ENCODE results near the gene HLA-DQA1.
"Not testable (repeated sequence)": the region's sequence is repeated elsewhere in the genome, so short reads cannot be mapped to it uniquely, and the experiment has no call there.

Gene HLA-DQA1

DNA sequence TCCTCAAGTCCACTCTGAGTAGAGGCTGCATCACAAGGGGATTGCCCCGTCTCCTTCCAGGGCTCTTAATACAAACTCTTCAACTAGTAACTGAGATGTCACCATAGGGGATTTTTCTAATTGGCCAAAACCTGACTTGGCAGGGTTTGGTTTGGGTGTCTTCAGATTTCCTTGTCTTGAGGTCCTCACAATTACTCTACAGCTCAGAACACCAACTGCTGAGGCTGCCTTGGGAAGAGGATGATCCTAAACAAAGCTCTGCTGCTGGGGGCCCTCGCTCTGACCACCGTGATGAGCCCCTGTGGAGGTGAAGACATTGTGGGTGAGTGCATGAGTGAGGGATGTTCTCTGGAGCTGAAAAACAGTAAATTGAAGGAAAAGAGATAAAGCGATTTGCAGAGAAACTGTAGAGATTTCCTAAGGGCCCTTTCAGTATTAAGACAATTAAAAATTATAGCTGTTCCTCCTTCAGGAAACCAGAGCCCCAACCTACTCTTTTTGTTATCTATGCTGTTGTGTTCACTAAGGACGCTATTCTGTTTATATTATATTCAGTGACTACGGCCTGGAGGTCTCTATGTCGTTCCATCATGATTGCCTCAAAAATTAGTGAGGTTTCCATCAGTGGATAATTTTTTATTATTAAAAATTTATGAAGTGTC lies at the start of gene HLA-DQA1:
Gene HLA-DQA1, plus strand, starts transcription at position 188 of the 662 bp plus-strand sequence. Its CDS starts 53 bp downstream, at position 241.
- DNase-seq, result no peak

DNA sequence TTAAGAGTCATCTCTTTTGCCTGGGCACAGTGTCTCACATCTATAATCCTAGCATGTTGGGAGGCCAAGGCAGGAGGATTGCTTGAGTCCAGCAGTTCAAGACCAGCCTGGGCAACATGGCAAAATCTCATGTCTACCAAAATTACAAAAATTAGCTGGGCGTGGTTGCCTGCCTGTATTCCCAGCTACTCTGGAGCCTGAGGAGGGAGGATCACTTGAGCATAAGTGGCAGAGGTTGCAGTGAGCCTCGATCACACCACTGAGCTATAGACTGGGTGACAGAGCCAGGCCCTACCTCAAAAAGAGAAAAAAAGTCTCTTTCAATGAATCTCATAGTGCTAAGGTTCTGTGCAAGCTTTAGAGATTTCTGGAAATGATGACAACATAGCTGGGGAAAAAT lies 49.0 kb upstream of the HLA-DQA1 start:
- DNase-seq, result no peak

DNA sequence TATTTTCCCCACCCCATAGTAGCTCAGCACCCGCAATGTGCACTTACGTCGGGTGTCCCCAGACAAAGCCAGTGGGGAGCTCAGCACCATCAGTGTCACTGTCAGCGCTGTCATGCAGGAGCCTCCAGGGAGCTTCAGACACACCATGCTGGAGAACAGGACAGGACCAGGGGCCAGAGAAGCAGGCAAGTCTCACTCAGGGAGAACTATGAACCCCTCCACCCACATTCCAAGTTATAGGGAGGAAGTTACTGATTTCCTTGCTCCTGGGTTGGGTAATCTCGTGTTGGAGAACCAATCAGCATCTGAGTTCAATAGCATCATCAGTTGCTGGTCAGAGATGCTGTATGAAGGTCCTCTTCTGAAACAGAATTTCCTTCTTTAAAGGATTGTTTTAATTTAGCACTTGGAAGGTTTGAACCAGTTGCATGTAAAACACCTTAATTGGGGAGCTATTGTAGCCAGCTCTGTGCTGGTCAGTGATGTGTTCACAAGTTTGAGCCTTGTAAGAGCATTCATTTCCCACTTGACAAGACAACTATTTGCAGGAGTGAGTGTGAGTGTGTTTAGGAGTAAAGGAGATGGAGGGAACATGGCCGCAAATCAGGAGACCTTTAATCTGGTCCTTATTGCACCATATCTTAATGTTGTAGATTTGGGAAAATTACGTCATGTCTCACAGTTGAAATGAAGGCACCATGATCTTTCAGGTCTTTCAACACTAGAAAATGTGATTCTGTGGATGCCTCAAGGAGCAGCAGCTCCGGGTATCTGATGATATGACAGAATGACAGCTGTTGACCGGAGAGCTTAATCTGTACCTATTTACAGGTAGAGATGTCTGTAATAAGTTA lies 47.4 kb upstream of the HLA-DQA1 start, which contains the start of gene HLA-DRB1:
Gene HLA-DRB1, minus strand, starts transcription at position 253 of the 854 bp plus-strand sequence. Its CDS starts 106 bp downstream, at position 147.
- DNase-seq, result no peak

DNA sequence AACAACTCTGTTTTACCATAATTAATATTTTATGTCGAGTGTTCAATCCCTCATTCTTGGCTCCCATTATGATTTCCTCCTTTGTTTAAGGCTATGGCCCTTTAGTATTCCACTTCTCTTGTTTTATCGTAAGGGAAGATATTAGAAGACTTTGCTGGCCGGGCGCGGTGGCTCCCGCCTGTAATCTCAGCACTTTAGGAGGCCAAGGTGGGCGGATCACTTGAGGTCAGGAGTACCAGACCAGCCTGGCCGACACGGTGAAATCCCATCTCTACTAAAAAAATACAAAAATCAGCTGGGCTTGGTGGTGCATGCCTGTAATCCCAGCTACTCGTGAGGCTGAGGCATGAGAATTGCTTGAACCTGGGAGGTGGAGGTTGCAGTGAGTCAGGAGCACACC lies 46.5 kb upstream of the HLA-DQA1 start:
- DNase-seq, result not testable (repeated sequence)

DNA sequence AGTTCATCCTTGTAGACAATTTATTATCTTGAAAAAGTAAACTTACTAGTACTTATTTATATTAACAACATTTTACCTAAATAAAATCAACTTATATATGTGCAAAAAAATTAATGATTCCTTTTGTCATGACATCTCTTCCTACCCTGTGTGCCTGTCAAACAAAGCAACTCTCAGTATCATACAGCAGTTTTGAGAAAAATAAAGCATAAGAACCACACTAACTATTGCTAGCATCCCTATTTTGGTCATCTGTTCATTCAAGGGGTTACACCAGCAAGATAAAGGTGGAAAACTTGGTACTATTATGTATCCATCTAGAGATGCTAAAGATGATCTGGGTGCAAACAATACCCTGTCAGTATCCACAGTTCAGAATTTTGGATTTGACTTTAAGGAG lies 40.2 kb upstream of the HLA-DQA1 start:
- no peak for DNase-seq

DNA sequence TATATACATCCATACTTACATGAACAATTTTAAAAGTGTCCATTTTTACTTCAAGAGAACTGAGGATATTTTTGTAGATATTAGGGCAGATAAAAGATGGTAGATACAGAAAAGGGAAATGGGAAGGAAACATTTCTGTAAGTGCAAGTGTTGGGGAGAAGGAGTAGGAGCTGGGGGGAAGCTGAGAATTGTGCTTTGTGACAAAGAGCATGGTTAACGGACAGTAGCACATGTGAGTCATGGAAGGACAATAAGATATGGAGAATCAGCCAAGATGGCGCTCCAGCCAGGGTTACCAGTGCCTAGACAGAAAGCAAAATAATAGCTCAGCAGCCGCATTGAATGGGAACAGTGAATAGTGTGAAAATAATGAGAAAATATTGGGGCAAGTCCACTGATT lies 34.8 kb upstream of the HLA-DQA1 start:
- no peak for DNase-seq

DNA sequence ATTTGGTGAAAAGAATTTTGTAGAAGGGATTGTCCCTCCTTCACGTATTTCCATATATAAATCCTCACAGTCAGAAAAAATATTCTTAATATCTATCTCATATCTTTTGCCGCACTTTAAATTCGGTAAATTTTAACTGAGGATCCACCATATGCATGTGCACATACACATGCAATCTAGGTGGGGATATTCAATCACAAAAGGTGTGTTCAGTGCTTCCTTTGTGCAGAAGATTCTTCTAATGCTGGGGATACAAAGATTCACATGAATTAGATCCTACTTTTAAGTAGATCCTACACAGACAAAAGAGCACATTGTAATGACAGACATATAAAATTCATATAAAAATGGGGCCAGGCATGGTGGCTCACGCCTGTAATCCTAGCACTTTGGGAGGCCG lies 34.0 kb upstream of the HLA-DQA1 start:
- no peak for DNase-seq

DNA sequence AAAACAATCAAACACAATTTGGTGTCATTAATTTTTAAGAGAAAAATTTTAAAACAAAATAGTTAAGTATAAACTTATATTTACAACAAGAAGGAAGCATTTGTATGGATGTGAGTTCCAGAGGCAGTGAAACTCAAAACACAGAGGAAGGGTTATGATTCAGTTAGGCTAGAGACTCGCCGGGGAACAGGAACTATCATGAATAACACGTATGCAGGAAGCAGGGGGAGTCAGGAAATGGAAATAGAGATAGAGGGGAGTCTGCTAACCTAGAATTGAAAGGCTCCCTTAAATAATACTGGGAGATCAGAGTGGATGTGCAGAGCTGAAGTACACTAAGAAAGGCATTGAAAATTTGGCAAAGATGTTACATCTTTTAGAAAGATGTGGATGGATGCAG lies 33.3 kb upstream of the HLA-DQA1 start:
- no peak for DNase-seq

DNA sequence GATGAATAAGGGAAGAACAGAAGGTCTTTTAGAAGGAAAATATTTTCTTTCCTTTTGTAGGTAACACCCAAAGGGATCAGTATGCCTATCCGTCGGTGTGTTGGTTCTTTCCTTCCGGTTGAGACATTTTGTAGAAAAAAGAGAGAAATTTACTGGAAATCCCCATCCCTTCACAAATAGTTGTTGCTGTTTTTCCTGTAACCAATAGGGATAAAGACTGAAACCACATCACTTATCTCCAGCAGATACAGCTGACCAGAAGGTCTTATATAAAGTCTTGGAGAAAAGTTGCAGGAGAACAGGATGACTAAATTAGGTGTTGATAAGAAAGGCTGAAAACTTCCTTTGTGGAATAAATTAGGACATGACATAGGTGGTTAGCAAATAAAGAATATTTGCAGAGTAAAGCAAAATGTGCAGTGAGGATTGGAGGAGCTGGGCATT lies 32.8 kb upstream of the HLA-DQA1 start:
- no peak for DNase-seq

DNA sequence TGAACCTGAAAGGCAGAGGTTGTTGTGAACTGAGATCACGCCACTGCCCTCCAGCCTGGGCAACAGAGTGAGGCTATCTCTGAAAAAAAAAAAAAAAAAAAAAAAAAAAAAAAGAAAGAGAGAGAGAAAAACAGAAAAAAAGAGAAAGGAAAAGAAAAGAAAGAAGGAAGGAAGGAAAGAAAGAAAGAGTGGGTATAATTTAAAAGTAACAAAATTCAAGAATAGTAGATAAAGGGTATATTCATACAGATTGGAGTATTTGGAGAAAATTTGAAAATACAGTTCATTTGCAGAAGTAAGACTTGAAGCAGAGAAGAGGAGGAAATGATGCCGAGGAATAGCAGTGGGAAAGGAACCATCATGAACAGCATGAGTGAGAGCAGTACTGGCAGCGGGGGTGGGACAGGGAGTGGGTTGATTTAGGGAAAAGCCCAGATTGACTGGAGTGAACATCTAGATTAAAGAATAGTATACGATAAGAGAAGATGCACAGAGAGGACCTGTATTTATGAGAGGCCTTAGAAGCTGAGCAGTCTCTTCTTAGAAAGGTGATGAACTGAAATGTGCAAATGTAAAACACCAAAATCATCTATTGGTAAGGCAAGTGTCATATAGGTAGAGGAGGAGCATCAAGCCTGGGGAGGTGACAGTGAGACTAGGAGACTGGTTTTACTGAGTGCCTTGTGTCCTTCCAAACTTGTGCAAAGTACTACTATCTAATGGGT lies 29.8 kb upstream of the HLA-DQA1 start:
- no peak for DNase-seq

DNA sequence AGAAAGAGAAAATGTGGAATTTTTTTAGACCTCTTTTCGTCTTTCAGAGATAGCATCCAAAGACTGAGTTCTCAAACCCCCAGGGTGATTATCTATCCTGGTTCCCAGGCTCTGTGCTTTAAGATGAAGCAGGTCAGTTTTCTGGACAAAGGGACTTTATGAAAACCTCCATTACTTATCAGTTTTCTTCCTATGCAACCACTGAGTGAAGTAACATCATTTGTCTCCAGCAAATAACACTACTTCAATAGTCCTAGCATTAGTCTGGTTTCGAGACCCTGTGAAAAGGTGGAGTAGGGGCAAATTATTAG lies 29.3 kb upstream of the HLA-DQA1 start:
- DNase-seq, result no peak

DNA sequence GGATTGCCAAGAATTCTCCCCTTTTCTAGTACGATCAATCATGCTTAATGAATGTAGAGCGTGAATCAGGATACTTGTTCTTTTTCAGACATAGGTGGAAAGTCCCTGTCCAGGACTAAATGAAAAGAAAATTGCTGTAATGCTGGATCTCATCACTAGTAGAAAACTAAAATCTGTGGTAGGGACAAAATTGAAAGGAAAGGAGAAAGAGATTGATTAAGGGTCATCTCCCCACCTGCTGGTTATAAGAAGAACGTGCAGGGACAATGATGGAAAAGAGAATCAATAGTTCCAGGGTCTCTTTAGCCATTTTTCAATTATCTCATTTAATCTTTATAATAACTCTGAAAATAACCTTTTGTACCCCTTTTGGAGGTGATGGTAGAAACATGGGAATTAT lies 28.8 kb upstream of the HLA-DQA1 start:
- no peak for DNase-seq

DNA sequence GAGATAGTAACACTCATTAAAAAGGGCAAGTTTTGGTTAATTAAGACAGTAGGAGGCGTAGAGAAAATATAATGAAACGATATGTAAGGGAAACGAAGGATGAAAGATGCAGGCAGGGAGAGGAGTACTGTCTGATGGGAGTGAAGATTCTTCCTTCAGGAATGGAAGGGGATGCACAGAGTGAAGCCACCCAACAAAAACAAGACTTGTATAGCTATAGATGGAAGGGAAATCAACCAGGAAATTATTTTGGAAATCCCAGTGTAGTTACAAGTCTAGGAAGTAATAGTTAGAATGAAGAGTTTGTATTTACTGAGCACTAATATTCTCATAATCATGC lies 27.8 kb upstream of the HLA-DQA1 start:
- DNase-seq, result no peak

DNA sequence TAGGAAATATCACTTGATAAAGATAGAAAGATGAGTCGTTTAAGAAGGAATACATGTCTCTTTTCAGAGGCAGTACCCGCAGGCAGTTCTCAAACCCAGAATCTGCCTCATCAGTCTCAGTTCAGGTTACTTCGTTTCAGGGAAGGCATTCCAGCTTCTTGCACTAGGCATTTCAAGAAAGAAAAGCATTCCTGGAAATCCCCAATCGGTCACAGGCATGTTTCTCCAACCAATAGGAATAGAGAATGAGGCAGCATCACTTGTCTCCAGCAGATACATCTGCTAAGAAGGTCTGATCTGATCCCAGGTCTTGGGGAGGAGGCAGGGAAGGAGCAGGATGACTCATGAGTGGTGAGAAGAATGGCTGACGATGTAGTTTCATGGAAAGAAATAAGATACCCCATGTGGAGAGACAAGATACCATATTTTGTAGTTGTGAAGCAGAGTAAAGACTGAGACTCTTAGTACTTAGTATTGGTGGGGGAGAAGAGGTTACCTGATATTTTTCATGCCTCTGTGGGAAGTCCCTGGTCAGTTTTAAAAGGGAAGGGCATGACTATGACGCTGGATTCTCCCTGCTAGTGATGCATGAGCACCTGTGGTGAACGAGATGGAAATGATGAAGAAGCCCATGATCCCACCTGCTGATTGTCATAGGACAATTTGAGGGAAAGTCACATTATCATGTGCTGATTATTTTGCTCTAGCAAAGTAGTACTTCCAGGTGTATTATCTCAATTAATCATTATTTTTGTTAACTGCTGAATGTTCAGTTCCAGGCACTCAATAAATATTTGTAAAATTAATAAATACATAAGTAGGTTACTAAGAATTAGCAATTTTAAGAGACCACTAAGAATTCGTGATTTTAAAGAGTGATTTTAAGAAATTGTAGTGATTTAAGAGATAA lies 27.2 kb upstream of the HLA-DQA1 start:
- DNase-seq, result peak; percentile 10

DNA sequence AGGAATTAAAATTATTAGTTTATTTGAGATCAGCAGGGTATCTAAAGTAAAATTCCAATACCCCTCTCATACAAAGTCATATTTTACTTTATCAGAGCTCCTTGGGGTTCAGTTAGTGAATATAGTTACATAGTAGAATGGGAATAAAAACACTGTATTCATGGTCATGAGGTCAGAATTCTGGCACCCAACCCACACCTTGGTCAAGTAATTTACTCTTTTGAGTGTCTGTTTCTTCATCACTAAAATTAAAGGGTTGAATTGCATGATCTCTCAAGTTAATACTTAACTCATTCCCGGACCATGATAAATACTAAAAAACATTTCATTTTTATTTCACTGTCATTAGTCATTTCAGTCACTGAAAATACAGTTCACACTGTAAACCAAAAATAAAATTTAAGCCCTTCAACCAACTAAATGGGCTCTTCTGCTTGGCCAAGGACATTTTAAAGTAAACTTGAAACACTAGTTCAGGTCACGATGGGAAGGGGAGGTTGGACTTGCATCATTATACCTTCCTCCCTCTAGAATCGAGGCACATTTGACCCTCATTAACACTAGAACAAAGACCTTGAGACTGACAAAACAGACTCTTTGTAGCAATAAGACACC lies 26.4 kb upstream of the HLA-DQA1 start:
- no peak for DNase-seq

DNA sequence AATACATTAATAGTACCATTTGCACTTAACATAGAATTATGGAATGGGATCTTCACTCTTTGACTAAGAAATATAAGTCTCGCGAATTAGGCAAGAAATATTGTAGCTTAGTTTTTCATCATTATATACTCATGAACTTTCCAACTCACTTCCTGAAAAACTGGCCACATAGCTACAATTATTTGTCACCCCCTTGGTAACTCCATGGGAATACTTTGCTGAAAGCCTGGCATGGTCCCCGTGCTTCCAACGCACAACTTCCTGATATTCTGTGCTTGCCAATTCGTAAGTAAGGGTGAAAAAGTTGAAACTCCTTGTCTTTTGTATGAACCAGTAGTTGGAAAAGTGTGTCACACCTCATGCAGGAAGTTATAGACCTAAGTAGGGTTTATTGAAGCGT lies 23.7 kb upstream of the HLA-DQA1 start:
- no peak for DNase-seq

DNA sequence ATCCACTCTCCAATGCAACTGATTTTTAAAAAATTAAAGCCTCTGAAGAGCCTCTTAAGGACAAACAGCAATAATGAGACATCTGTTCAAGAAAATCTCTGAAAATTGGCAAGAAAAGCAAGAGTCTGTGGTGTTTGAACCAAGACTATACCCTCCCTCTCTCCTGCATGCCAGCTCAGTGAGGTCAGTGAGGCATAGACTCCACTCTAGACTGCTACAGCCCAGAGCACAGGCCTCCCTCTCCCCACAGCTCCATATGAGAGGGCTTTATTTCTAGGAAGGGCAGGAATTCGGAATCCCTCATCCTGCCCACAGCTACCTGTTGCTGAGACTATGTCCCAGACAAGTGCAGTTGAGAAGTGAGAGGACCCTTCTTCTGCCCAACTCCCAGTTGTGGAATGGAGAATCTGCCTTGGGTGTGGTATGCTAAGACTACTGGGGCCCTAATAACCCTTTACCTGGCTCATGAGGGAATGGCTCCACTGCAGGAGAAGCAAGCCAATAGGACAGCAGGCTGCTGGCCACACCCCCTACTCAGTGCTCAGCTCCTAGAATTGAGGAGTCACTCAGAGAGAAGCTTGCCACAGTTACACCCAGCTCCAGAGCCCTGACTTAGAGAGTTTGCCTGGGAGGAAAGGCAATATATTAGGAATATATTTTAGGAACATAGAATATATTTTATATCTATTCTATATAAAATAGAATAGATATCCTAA lies 22.7 kb upstream of the HLA-DQA1 start:
- no peak for DNase-seq

DNA sequence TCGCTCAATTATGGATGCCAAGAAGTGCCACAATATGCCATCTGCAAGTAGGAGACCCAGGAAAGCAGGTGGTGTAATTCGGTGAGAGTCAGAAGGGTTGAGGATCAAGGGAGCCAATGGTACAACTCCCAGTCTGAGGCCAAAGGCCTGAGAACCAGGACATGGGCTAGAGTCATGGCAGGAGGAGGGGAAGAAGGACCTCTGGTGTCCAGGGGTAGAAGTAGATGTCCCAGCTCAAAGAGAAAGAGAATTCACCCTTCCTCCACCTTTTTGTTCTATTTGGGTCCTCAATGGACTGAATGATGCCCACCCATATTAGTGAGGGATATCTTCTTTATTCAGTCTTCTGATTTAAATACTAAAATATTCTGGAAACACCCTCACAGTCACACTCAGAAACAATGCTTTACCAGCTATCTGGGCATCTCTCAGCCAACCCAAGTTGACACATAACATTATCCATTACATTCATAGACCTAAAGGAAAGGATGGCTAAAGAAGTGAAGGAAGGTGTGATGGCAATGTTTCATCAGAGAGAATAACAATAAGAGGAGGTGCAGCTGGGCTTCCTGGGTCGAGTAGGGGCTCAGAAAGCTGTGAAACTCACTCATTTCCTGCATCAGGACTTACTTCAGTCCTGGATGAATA lies 21.2 kb upstream of the HLA-DQA1 start:
- no peak for DNase-seq

DNA sequence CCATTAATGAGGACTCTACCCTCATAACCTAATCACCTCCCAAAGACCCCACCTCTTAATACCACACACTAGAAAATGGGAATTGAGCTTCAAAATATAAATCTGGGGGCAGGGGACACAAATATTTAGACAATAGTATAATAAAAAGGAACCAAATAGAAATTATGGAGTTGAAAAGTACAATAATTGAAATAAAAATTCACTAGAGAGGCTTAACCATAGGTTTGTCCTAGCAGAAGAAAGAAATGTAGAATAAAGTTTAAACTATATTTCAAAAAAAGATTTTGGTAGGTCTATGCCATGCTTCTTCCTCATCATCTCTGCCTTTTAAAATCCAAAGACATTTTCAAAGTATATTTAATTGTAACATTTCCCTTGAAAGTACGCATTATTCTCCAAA lies 19.5 kb upstream of the HLA-DQA1 start:
- DNase-seq, result no peak

DNA sequence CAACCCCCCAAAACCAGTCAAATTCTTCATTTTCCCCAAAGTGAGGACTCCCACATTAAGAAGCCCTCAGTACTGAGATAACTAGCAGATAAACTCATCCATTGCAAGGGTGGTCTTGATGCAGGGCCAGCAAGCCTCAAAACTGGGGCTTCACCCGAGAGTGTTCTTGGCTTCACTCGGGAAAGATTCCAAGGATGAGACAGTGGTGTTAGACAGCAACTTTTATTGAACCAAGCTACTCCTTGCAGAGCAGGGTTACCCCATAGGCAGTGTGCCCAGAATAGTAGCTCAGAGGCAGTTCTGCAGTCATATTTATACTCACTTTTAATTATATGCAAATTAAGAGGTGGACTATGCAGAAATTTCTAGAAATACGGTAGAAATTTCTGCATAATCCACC lies 15.8 kb upstream of the HLA-DQA1 start:
- DNase-seq, result no peak

Measured in NCI-H2029 (cell line).